Keratinocyte (primary cell): Measurements from ENCODE around the gene ATAD2B. TPM values are rescaled to one million over a fixed set of nuclear protein-coding genes. Genes with fewer than 3 reads are reported as not detected.

ENCODE experiments used
- DNase-seq: peaks from one replicate; pipeline ENCODE4 v3.0.0-alpha.2; 2011; ENCODE audit warnings: low read depth, missing footprints, low spot score
- FAIRE-seq: peaks from 2 replicates; lab custom pipeline; 2011; peaks lifted over from hg19 to GRCh38; lab: Jason Lieb, UNC
- H2AFZ ChIP-seq: 2 replicates; pipeline ENCODE4 v1.6.0; 2012; ENCODE audit warnings: low read length, control low read depth, inconsistent platforms; ENCODE audit not compliant: control insufficient read depth
- H3K27ac ChIP-seq: 2 replicates; pipeline ENCODE4 v1.5.1; 2011; ENCODE audit warnings: low read length; ENCODE audit not compliant: control insufficient read depth, insufficient read depth
- H3K27me3 ChIP-seq: 3 replicates; pipeline ENCODE4 v1.6.0; 2011; ENCODE audit warnings: low read length; ENCODE audit not compliant: control insufficient read depth, insufficient read depth; ENCODE audit errors: extremely low read depth
- H3K36me3 ChIP-seq, 2 experiments: 2 replicates in 1 of 2; 3 replicates in 1 of 2; pipeline ENCODE4 v1.5.1; 2011; ENCODE audit warnings: low read length in 2 of 2, mild to moderate bottlenecking in 1 of 2; ENCODE audit not compliant: control insufficient read depth in 2 of 2, insufficient read depth in 2 of 2; ENCODE audit errors: extremely low read depth in 1 of 2
- H3K4me1 ChIP-seq: 3 replicates; pipeline ENCODE4 v1.5.1; 2011; ENCODE audit warnings: low read length; ENCODE audit not compliant: control insufficient read depth, insufficient read depth; ENCODE audit errors: extremely low read depth
- H3K4me2 ChIP-seq: 3 replicates; pipeline ENCODE4 v1.6.0; 2011; ENCODE audit warnings: low read depth, low read length; ENCODE audit not compliant: control insufficient read depth, insufficient read depth; ENCODE audit errors: extremely low read depth
- H3K4me3 ChIP-seq, 3 experiments: fragments of 200-600 bp in 1 of 3; sonication (generic) in 1 of 3; 2 replicates in 2 of 3; 3 replicates in 1 of 3; pipeline ENCODE4 v1.5.1; 2011 to 2016; ENCODE audit warnings: low read length in 3 of 3, mild to moderate bottlenecking in 3 of 3, control low read depth in 2 of 3, inconsistent platforms in 1 of 3, low read depth in 1 of 3, mixed read lengths in 1 of 3, mixed run types in 1 of 3, moderate library complexity in 1 of 3; ENCODE audit not compliant: control insufficient read depth in 2 of 3, insufficient read depth in 2 of 3; ENCODE audit errors: extremely low read depth in 1 of 3
- H3K79me2 ChIP-seq: 2 replicates; pipeline ENCODE4 v1.6.0; 2012; ENCODE audit warnings: low read length; ENCODE audit not compliant: control insufficient read depth, insufficient read depth
- H3K9ac ChIP-seq: 3 replicates; pipeline ENCODE4 v1.6.0; 2011; ENCODE audit warnings: low read length; ENCODE audit not compliant: control insufficient read depth, insufficient read depth; ENCODE audit errors: extremely low read depth
- H3K9me1 ChIP-seq: 3 replicates; pipeline ENCODE4 v1.6.0; 2011; ENCODE audit warnings: low read length; ENCODE audit not compliant: control insufficient read depth, insufficient read depth; ENCODE audit errors: extremely low read depth
- H3K9me3 ChIP-seq: 2 replicates; pipeline ENCODE4 v1.5.1; 2012; ENCODE audit warnings: low read depth, low read length; ENCODE audit not compliant: control insufficient read depth
- H4K20me1 ChIP-seq: 3 replicates; pipeline ENCODE4 v1.6.0; 2011; ENCODE audit warnings: low read length; ENCODE audit not compliant: control insufficient read depth, insufficient read depth; ENCODE audit errors: extremely low read depth
- EZH2 ChIP-seq: IDR thresholded peaks from one replicate; pipeline ENCODE4 v1.6.1; 2012; ENCODE audit warnings: inconsistent platforms, mild to moderate bottlenecking, low read length, moderate library complexity
- dilution Hi-C: fragments of 300-500 bp; cut with MboI; formaldehyde crosslinking; loops from one replicate; pipeline ENCODE4 v1.7.0; 2020; ENCODE audit warnings: low sequenced_read_pairs; ENCODE audit not compliant: extremely low pct_ligation_motif_present
- polyA plus RNA-seq, 5 experiments: library from polyadenylated mRNA; depleted of rRNA in 3 of 5; stranded (reverse) in 3 of 5; stranded (forward) in 1 of 5; unstranded in 1 of 5; fragments of >200 nt; gene quantifications; 1 replicate in 1 of 5; 2 replicates in 3 of 5; 3 replicates in 1 of 5; pipeline versions ENCODE4 v1.2.1 to v1.2.3, GENCODE V29; 2011 to 2012; ENCODE audit warnings: missing spikeins in 2 of 5, low read depth in 1 of 5, low replicate concordance in 1 of 5
- TF ChIP-seq, protein P1 (sequence below), 3 experiments: IDR thresholded peaks in 1 of 3; conservative IDR thresholded peaks in 1 of 3; optimal IDR thresholded peaks in 1 of 3; 2 replicates in 2 of 3; 3 replicates in 1 of 3; pipeline versions ENCODE3 to v1.5.1; 2011; ENCODE audit warnings: low read length in 3 of 3, mild to moderate bottlenecking in 3 of 3, moderate library complexity in 2 of 3, control low read depth in 1 of 3, inconsistent platforms in 1 of 3; ENCODE audit not compliant: insufficient read depth in 2 of 3; ENCODE audit errors: extremely low read depth in 1 of 3

The ATAD2B gene
- polyA plus RNA-seq, 1 donor (not counting 4 experiments of a cell fraction or from before 2014, with no cell fraction given), result 4.4 TPM

DNA sequence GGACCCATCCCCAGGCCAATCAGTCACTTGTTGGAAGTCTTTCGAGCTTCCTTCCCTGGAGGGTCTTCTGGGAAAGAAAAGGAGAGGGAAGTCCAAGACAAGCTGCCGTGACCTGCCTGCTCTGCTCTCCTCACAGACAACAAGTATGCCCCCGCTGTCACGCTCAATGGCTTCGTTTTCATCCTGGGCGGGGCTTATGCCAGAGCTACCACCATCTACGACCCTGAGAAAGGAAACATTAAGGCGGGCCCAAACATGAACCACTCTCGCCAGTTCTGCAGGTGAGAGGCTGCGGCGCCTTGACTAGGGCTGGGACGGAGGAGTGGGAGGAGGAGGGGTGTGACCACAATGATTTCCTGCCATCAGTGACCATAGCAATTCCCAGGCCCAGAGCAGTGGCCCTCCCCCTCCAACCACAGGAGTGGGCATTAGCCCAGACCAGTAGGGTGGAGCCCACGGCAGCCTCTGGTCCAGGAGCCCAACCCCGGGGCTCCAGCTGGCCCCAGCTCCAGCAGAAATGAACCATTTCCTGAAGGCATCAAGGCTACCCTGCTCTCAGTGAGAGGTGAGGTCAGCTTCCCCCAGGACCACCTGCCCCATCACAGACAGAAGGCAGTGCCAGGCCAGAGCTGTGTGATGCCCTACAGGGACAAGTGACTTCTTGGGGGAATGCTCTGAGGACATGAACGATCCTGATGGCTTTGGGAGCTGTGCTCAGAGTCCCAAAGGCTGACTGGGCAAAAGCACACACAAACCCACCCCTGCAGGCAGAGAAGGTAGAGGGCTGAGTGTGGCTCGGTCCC is 223.1 kb downstream of the ATAD2B start:
- Histone ChIP-seq H4K20me1 (no peaks in the 10 kb centered on the region), H3K79me2 (no peaks in the 10 kb centered on the region), H3K4me2 (no peak overlapping the region), H3K36me3 (peaks cover 11 to 25% of the 10 kb centered on the region in 2 experiments), H3K9me1 (no peaks in the 10 kb centered on the region), H3K9me3 (no peaks in the 10 kb centered on the region), H3K27ac (no peak overlapping the region), H3K4me1 (no peaks in the 10 kb centered on the region), H3K27me3 (no peaks in the 10 kb centered on the region), H2AFZ (no peak overlapping the region), H3K4me3 (no peak overlapping the region), H3K9ac (no peak overlapping the region)
- TF ChIP-seq, protein P1, sequence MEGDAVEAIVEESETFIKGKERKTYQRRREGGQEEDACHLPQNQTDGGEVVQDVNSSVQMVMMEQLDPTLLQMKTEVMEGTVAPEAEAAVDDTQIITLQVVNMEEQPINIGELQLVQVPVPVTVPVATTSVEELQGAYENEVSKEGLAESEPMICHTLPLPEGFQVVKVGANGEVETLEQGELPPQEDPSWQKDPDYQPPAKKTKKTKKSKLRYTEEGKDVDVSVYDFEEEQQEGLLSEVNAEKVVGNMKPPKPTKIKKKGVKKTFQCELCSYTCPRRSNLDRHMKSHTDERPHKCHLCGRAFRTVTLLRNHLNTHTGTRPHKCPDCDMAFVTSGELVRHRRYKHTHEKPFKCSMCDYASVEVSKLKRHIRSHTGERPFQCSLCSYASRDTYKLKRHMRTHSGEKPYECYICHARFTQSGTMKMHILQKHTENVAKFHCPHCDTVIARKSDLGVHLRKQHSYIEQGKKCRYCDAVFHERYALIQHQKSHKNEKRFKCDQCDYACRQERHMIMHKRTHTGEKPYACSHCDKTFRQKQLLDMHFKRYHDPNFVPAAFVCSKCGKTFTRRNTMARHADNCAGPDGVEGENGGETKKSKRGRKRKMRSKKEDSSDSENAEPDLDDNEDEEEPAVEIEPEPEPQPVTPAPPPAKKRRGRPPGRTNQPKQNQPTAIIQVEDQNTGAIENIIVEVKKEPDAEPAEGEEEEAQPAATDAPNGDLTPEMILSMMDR (optimal IDR thresholded peaks at IDR 0.05 in 1 of 3, IDR thresholded peaks at IDR 0.05 in 1 of 3, conservative IDR thresholded peaks at IDR 0.05 in 1 of 3; ENCODE audit: extremely low read depth in 1 of 3, insufficient read depth in 2 of 3, low read length in 3 of 3), result no peak
- TF ChIP-seq EZH2, result no peak
- dilution Hi-C loops, result no loop called here
- no peak for DNase-seq
- no peak for FAIRE-seq

- dilution Hi-C loops, result no loop called here
- no peak overlapping the region for H3K27ac ChIP-seq
- no peaks in the 10 kb centered on the region for H4K20me1 ChIP-seq
- H2AFZ ChIP-seq, result no peak overlapping the region
- H3K36me3 ChIP-seq, result peaks cover 9 to 23% of the 10 kb centered on the region in 2 experiments
- no peak overlapping the region for H3K9ac ChIP-seq
- FAIRE-seq (no peak), DNase-seq (no peak)
- no peak overlapping the region for H3K4me2 ChIP-seq
- no peaks in the 10 kb centered on the region for H3K4me1 ChIP-seq
- H3K79me2 ChIP-seq, result no peaks in the 10 kb centered on the region
- H3K9me3 ChIP-seq, result no peaks in the 10 kb centered on the region
- no peaks in the 10 kb centered on the region for H3K9me1 ChIP-seq
- no peaks in the 10 kb centered on the region for H3K27me3 ChIP-seq
- TF ChIP-seq EZH2, result no peak
- TF ChIP-seq, protein P1 (optimal IDR thresholded peaks at IDR 0.05 in 1 of 3, IDR thresholded peaks at IDR 0.05 in 1 of 3, conservative IDR thresholded peaks at IDR 0.05 in 1 of 3; ENCODE audit: extremely low read depth in 1 of 3, insufficient read depth in 2 of 3, low read length in 3 of 3), result no peak
- no peak overlapping the region for H3K4me3 ChIP-seq
Observed at GRCh38 chr2:23703037-23703582, 223.8 kb downstream of the ATAD2B start.
